ENCODE results near the gene RBMXL3. TPM values are rescaled to one million over a fixed set of nuclear protein-coding genes. Genes with fewer than 3 reads are reported as not detected.

Gene RBMXL3
- total and polyA plus RNA-seq, 2 of the 8 experiments (the other 6 are each of a cell fraction or from before 2014, with no cell fraction given): not detected

- TF ChIP-seq POU5F1 (IDR thresholded peaks at IDR 0.05; ENCODE audit: low read depth, low read length): no peak
Observed at GRCh38 chrX:115229337-115230003, 40.3 kb downstream of the RBMXL3 start (continued).

Measured in H1 (cell line).